GM15510 (cell line): ENCODE results near the gene SH2D3A.

Experiments
- POLR2A ChIP-seq: IDR thresholded peaks from 3 replicates; pipeline ENCODE4 v1.6.1; 2011; ENCODE audit warnings: borderline replicate concordance; ENCODE audit not compliant: insufficient read length; ENCODE audit errors: extremely low read depth

Gene SH2D3A

DNA sequence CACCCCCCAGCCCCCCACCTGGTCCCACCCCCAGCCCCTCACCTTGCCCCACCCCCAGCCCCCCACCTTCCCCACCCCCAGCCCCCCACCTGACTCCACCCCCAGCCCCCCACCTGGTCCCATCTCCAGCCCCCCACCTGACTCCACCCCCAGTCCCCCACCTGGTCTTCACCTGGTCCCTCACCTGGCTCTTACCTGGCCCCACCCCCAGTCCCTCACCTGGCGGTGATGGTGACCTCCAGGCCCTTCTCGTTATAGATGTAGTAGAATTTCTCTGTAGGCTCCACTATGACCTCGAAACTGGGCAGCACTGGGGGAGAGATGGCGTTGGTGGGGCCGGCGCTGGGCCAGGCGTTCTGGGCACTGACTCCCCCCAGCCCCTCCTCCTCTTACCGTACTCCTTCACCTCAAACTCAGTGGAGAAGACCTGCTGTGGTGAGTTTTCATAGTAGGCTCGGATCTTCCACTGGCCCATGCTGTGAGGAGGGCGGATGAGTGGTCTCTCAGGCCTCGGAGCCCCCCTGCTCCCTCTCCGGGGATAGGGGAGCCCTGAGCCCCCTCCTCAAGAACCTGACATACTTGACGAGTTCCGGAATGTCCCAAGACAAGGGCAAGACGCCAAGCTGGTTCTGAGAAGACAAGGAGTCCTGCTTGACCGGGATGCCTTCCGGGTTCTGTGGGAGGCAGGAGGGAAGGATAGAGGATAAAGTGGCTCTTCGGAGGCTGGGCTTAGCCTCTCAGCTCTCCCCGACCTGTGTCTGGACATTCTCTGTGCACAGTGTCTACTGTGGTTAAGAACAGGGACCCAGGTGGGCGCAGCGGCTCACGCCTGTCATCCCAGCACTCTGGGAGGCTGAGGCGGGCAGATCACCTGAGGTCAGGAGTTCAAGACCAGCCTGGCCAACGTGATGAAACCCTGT is 53.2 kb downstream of the SH2D3A start:
- no peak for TF ChIP-seq POLR2A

DNA sequence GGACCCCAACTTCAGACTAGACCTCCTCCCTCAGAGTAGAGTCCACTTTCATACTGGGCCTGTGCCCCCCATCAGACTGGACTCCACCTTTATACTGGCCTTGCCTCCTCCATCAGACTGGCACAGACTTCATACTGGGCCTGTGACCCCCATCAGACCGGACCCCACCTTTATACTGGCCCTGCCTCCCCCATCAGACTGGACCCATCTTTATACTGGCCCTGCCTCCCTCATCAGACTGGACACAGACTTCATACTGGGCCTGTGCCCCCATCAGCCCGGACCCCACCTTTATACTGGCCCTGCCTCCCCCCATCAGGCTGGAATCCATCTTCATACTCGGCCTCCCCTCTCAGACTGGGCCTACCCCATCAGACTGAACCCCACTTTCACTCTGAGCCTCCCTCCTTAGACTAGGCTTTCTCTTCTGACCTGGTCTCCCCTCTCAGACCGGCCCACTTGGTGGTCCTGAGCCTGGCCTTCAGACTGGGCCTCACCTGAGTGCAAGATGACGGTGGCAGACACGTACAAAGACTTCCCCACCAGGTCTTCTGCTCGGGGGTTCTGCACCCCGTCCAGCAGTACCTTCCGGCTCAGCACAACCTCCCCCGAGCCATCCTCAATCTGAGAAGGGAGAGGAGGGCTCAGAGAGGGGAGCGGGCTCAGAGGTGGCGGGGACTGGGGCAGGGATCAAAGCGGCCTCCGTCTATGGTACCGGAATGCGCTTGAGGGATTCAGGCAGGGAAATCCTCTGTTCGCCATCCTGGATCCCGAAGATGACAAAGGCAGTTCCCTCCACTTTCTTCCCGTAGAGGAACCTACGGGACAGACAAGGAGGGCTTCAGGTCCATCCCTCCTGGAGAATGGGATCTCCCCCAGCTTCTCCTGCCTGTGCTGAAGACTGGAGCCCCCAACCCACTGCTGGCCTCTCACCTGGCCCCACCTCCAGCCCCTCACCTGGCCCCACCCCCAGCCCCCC is 54.3 kb downstream of the SH2D3A start:
- no peak for TF ChIP-seq POLR2A

DNA sequence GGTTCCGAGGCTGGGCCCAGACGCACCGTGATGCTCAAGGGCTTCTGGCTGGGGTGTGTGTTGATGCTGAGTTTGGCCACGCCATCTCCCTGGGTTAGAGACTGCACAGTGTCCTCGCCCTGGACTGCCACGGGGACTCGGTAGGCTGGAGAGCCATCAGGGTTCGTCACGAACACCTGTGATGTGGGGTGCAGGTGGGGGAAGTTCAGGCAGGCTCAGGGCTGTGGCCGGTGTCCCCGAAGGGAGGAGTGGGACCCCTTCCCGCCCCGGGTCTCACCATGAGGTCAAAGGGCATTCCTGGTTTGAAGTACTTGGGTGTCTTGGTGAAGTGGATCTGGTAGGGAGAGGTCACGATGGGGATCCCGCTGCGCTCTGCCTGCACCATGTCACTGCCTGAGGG is 55.0 kb downstream of the SH2D3A start:
- no peak for TF ChIP-seq POLR2A

DNA sequence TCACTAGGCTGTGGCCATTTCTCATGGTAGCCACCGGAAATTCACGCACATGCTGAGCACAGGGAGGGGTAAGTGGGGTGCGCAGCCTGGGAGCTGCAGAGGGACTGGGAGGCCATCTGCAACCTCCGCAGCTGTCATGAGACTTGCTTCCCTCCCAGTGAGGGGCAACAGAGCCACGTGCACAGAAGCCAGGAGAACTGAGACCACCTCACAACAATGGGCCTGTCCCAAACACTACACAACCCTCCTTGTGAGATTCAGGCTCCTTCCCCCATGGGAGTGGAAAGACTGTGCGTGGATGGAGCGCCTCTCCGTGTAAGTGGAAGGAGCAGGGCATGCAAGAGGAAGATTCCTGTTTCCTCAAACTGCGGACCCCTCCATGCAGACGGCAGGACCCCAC is 55.6 kb downstream of the SH2D3A start:
- no peak for TF ChIP-seq POLR2A

DNA sequence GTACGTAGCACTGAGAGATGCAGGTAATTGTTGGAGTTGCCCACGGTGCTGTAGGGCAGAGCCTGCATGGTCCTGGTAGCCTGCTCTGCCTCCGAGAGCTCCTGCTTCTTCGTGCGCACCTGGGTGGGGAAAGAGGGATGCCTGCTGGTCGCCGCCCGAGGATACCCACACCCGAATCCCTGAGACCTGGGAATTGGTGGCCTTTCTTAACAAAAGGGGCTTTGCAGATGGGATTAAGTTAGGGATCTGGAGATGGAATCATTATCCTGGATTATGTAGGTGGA is 56.2 kb downstream of the SH2D3A start:
- no peak for TF ChIP-seq POLR2A

DNA sequence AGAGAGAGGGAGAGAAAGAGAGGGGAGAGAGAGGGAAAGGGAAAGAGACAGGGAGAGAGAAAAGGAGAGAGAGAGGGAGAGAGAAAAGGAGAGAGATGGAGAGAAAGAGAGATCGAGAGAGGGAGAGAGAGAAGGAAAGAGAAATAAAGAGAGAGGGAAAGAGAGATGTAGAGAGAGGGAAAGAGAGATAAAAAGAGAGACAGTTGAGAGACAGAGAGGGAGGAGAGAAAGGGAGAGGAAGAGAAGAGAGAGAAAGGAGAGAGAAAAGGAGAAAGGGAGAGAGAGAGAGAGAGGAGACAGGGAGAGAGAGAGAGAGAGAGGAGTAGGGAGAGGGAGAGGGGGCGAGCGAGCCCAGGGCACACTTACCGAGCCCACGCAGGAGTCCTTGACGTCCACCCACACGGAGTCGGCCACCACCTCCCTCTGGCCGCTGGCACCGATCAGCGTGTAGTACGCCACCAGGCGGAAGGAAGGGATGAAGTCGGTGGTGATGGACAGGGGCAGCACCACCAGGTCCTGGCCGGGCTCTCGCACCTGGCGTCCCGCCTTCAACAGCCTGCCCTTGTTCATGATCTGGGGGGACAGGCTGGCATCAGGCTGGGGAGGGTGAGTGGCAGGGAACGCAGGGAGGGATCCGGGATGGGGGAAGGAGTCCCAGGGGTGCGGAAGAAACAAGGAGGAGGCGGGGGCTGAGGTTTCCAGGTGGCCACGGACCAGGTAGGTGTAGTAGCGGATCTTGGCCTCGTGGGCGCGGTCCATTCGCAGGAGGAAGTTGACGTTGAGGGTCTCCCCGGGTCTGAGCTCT is 56.8 kb downstream of the SH2D3A start:
- TF ChIP-seq POLR2A = no peak

DNA sequence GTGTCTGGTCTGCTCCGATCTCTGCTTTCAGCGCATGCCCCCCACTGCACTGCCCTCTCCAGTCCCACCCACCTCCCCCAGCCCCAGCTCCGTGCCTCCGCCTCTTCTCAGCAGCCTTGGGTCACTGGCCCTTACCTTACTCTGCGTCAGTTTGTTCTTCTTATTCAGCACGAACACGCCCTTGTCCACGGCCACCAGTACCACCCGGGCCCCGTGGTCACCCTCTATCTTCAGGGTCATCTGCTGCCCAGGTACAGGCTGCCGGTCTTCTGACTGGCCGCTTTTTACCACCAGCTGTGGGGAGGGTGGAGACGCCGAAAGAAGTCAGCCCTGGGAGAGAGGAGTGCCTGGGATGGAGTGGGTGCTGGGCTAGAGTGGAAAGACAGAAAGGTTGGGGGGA is 57.7 kb downstream of the SH2D3A start:
- no peak for TF ChIP-seq POLR2A

DNA sequence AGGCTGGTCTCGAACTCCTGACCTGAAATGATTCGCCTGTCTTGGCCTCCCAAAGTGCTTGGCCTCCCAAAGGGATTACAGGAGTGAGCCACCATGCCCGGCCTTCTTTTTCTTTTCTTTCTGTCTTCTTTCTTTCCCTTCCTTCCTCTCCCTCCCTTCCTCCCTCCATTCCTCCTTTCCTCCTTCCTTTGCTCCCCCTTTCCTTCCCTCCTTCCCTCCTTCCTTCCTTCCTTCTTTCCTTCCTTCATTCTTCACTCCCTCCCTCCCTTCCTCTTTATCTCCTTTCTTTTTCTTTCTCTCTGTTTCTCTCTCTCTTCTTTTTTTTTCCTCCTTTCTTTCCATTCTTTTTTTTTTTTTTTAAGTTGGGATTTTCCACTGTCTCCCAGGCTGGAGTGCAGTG is 58.9 kb downstream of the SH2D3A start:
- TF ChIP-seq POLR2A = no peak

DNA sequence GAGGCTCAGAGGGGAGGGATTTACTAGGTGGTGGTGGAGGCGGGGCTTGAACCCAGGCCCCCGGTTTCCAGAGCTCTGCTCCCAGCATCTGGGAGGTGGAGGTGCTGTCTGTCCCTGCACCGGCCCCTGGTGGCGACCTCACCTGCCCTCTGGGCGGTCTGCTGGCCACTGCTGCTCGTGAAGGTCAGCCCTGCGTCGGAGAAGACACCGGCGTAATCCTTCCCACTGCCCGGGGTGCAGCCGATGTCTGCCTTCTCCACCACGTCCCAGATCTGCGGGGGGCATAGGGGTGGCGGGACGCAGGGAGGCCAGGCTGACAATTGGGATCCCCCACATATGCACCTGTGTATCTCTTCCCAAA is 59.6 kb downstream of the SH2D3A start:
- TF ChIP-seq POLR2A = no peak

DNA sequence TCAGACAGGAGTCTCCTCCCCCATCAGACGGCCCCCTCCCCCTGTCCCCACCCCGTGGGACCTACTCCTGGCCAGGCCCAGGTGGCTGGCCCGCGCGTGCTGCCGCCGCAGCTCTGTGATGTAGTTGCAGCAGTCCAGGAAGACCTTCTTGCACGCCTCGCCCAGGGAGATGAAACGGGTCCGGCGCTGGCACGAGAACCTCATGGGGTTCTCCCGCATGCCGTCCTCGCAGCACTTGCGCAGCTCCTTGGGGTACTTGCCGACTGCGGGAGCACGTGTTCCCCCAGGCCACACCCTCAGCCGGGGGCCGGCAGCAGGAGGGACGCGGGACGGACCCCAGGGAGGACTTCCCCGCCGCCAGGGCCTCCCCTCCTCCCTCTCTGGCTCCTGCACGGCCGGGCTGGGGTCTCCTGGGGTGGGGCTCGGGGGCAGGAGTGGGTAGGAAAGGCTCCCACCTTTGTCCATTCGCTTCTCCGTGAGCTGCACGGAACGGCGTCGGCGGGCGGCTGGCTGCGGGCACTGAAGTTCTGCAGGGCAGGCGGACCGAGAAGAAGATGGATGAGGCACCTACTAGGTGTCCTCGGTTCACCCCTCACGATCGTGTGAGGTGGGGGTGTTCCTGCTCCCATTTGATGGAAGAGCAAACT is 60.1 kb downstream of the SH2D3A start:
- no peak for TF ChIP-seq POLR2A

DNA sequence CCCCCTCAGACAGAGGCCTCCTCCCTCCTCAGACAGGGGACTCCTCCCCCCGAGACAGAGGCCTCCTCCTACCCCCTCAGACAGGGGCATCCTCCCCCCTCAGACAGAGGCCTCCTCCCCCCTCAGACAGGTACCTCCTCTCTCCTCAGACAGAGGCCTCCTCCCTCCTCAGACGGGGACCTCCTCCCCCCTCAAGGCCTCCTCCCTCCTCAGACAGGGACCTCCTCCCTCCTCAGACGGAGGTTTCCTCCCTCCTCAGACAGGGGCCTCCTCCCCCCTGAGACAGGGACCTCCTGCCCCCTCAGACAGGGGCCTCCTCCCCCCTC is 60.6 kb downstream of the SH2D3A start:
- no peak for TF ChIP-seq POLR2A

DNA sequence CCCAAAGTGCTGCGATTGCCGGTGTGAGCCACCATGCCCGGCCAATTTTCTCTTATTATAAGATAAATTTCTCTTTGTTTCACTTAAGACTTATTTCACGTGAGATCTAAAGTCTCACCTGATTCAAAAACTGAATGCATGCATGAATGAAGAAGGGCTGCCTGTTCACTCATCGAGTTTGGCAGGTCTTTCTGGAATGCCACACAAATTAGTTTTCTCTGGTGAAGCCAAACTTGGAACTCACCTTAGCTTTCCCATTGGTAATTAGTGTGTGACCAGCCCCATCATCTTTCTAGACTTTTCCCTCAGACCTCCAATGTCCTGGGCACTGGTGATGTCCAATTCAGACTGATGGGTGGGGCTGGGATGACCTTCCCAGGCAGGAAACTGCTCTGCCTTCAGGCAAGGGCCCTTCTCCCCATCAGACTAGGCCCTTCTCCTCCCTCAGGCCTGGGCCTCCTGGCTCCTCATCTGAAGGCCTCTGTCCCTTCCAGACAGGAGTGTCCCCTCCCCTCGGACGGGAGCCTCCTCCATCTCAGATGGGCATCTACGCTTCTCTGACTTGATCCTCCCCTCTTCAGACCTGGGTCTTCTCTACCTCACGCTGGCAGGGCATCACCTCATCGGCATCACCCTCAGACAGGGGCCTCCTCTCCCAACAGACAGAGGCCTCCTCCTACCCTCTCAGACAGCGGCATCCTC is 61.2 kb downstream of the SH2D3A start:
- no peak for TF ChIP-seq POLR2A
